Neural cell (in vitro differentiated cells): ENCODE data around the gene PLD3. TPM values are rescaled to one million over a fixed set of nuclear protein-coding genes. Genes with fewer than 3 reads are reported as not detected.

ENCODE experiments used
- H2AFZ ChIP-seq: fragments of 200-600, 300-800 bp; sonication (generic), shearing (Covaris generic); 2 replicates; pipeline ENCODE4 v1.6.0; 2014; ENCODE audit warnings: low read depth, mild to moderate bottlenecking, antibody characterized with exemption, low read length, moderate library complexity
- H3F3A ChIP-seq: fragments of 200-600 bp; shearing (Covaris generic); 2 replicates; pipeline ENCODE4 v1.6.1; 2016; ENCODE audit warnings: mild to moderate bottlenecking, moderate library complexity, mixed read lengths, antibody characterized with exemption, low read length; ENCODE audit not compliant: insufficient read depth, poor library complexity, severe bottlenecking
- H3K27ac ChIP-seq: fragments of 200-600, 300-800 bp; sonication (generic), shearing (Covaris generic); 2 replicates; pipeline ENCODE4 v1.5.1; 2014; ENCODE audit warnings: mild to moderate bottlenecking, low read length, moderate library complexity
- H3K27me3 ChIP-seq: fragments of 300-800, 200-600 bp; sonication (generic), shearing (Covaris generic); 2 replicates; pipeline ENCODE4 v1.6.0; 2014; ENCODE audit warnings: mild to moderate bottlenecking, low read depth, low read length, moderate library complexity; ENCODE audit not compliant: insufficient read depth
- H3K36me3 ChIP-seq: fragments of 300-800, 200-600 bp; sonication (generic), shearing (Covaris generic); 2 replicates; pipeline ENCODE4 v1.5.1; 2014; ENCODE audit warnings: mild to moderate bottlenecking, antibody characterized with exemption, low read length, moderate library complexity; ENCODE audit not compliant: insufficient read depth
- H3K4me2 ChIP-seq: fragments of 300-800, 200-600 bp; sonication (generic), shearing (Covaris generic); 2 replicates; pipeline ENCODE4 v1.6.0; 2014; ENCODE audit warnings: mild to moderate bottlenecking, low read length
- H3K4me3 ChIP-seq: fragments of 300-800, 200-600 bp; sonication (generic), shearing (Covaris generic); 2 replicates; pipeline ENCODE4 v1.5.1; 2014; ENCODE audit warnings: mild to moderate bottlenecking, low read length, moderate library complexity
- H3K79me2 ChIP-seq: fragments of 200-600 bp; shearing (Covaris generic); replicated peaks from 2 replicates; pipeline ENCODE4 v1.6.0; 2014; ENCODE audit warnings: mild to moderate bottlenecking, low read length, moderate library complexity; ENCODE audit not compliant: insufficient read depth
- H3K9ac ChIP-seq: fragments of 300-800, 200-600 bp; sonication (generic), shearing (Covaris generic); 2 replicates; pipeline ENCODE4 v1.6.1; 2016; ENCODE audit warnings: mild to moderate bottlenecking, low read length, mixed read lengths
- H3K9me2 ChIP-seq: fragments of 200-600 bp; shearing (Covaris generic); 2 replicates; pipeline ENCODE4 v1.6.1; 2016; ENCODE audit warnings: mild to moderate bottlenecking, low read length, mixed read lengths; ENCODE audit not compliant: insufficient read depth
- H3K9me3 ChIP-seq: fragments of 200-600, 300-800 bp; sonication (generic), shearing (Covaris generic); 2 replicates; pipeline ENCODE4 v1.6.1; 2016; ENCODE audit warnings: mild to moderate bottlenecking, mixed run types, low read length, moderate library complexity, mixed read lengths
- H4K20me1 ChIP-seq: fragments of 200-600 bp; shearing (Covaris generic); 2 replicates; pipeline ENCODE4 v1.6.1; 2016; ENCODE audit warnings: mild to moderate bottlenecking, mixed run types; ENCODE audit not compliant: insufficient read depth
- EP300 ChIP-seq: fragments of 450-650 bp; conservative IDR thresholded peaks from 2 replicates; pipeline ENCODE4 v1.6.1; 2014; ENCODE audit warnings: antibody characterized with exemption, mild to moderate bottlenecking, moderate library complexity; ENCODE audit not compliant: poor library complexity, severe bottlenecking
- EZH2 ChIP-seq: fragments of 200-600, 300-800 bp; shearing (Covaris generic), sonication (generic); IDR thresholded peaks from 2 replicates; pipeline ENCODE4 v1.6.1; 2014; ENCODE audit warnings: antibody characterized with exemption, low read length, borderline replicate concordance, mild to moderate bottlenecking; ENCODE audit not compliant: insufficient read depth, poor library complexity, severe bottlenecking
- MXI1 ChIP-seq: fragments of 450-650 bp; conservative IDR thresholded peaks from 2 replicates; pipeline ENCODE4 v1.6.1; 2014; ENCODE audit warnings: antibody characterized with exemption, mild to moderate bottlenecking; ENCODE audit not compliant: poor library complexity, severe bottlenecking
- POLR2AphosphoS5 ChIP-seq: IDR thresholded peaks from 2 replicates; pipeline ENCODE4 v1.6.1; 2012
- RAD21 ChIP-seq: fragments of 450-650 bp; conservative IDR thresholded peaks from 2 replicates; pipeline ENCODE4 v1.6.1; 2014; ENCODE audit warnings: antibody characterized with exemption, mild to moderate bottlenecking, moderate library complexity
- SMC3 ChIP-seq: fragments of 450-650 bp; conservative IDR thresholded peaks from 2 replicates; pipeline ENCODE4 v1.6.1; 2014; ENCODE audit warnings: antibody characterized with exemption, mild to moderate bottlenecking, moderate library complexity; ENCODE audit not compliant: poor library complexity
- TAF1 ChIP-seq: IDR thresholded peaks from 2 replicates; pipeline ENCODE4 v1.6.1; 2012; ENCODE audit warnings: low read depth
- polyA plus RNA-seq: library from polyadenylated mRNA; depleted of rRNA; stranded (reverse); fragments of >200 nt; gene quantifications from 2 replicates; pipeline ENCODE4 v1.2.3, GENCODE V29; 2014
- TF ChIP-seq, protein P1 (sequence below): fragments of 450-650 bp; IDR thresholded peaks from 2 replicates; pipeline ENCODE4 v1.5.1; 2014; ENCODE audit warnings: antibody characterized with exemption, mild to moderate bottlenecking, moderate library complexity; ENCODE audit not compliant: poor library complexity, severe bottlenecking
- TF ChIP-seq, protein P2 (sequence below): IDR thresholded peaks from 2 replicates; pipeline ENCODE4 v1.6.1; 2012; ENCODE audit warnings: borderline replicate concordance

PLD3 gene
- polyA plus RNA-seq, 1 donor from 2014 or later, result 426 TPM

DNA sequence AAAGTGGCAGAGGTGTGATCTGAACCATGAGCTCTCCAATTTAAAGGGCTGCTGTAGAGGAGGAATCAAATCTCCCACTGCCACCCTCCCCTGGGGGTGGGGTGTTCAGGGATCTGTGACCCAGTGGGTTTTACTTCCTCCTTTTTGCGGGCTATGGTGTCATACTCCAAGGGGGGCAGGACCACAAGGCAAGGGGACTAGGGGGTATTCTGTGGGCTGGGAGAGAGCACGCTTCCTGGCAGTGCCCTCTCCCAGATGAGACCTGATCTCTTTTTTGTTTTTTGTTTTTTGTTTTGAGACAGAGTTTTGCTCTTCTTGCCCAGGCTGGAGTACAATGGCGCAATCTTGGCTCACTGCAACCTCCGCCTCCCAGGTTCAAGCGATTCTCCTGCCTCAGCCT is 10.3 kb downstream of the PLD3 start:
- no peaks in the 10 kb centered on the region for H3K9me2 ChIP-seq
- no peak overlapping the region for H2AFZ ChIP-seq
- H3K27ac ChIP-seq, result no peak overlapping the region
- H3K4me3 ChIP-seq, result no peak overlapping the region
- H3F3A ChIP-seq, result no peaks in the 10 kb centered on the region
- no peaks in the 10 kb centered on the region for H3K9me3 ChIP-seq
- no peaks in the 10 kb centered on the region for H3K27me3 ChIP-seq
- no peaks in the 10 kb centered on the region for H3K36me3 ChIP-seq
- no peak overlapping the region for H3K9ac ChIP-seq
- H4K20me1 ChIP-seq, result no peaks in the 10 kb centered on the region
- peaks cover 4% of the 10 kb centered on the region for H3K79me2 ChIP-seq
- TF ChIP-seq POLR2AphosphoS5 (no peak), TAF1 (no peak), EP300 (no peak), MXI1 (no peak), SMC3 (no peak), EZH2 (no peak), RAD21 (no peak)
- TF ChIP-seq, protein P1, sequence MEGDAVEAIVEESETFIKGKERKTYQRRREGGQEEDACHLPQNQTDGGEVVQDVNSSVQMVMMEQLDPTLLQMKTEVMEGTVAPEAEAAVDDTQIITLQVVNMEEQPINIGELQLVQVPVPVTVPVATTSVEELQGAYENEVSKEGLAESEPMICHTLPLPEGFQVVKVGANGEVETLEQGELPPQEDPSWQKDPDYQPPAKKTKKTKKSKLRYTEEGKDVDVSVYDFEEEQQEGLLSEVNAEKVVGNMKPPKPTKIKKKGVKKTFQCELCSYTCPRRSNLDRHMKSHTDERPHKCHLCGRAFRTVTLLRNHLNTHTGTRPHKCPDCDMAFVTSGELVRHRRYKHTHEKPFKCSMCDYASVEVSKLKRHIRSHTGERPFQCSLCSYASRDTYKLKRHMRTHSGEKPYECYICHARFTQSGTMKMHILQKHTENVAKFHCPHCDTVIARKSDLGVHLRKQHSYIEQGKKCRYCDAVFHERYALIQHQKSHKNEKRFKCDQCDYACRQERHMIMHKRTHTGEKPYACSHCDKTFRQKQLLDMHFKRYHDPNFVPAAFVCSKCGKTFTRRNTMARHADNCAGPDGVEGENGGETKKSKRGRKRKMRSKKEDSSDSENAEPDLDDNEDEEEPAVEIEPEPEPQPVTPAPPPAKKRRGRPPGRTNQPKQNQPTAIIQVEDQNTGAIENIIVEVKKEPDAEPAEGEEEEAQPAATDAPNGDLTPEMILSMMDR, result no peak
- TF ChIP-seq, protein P2, sequence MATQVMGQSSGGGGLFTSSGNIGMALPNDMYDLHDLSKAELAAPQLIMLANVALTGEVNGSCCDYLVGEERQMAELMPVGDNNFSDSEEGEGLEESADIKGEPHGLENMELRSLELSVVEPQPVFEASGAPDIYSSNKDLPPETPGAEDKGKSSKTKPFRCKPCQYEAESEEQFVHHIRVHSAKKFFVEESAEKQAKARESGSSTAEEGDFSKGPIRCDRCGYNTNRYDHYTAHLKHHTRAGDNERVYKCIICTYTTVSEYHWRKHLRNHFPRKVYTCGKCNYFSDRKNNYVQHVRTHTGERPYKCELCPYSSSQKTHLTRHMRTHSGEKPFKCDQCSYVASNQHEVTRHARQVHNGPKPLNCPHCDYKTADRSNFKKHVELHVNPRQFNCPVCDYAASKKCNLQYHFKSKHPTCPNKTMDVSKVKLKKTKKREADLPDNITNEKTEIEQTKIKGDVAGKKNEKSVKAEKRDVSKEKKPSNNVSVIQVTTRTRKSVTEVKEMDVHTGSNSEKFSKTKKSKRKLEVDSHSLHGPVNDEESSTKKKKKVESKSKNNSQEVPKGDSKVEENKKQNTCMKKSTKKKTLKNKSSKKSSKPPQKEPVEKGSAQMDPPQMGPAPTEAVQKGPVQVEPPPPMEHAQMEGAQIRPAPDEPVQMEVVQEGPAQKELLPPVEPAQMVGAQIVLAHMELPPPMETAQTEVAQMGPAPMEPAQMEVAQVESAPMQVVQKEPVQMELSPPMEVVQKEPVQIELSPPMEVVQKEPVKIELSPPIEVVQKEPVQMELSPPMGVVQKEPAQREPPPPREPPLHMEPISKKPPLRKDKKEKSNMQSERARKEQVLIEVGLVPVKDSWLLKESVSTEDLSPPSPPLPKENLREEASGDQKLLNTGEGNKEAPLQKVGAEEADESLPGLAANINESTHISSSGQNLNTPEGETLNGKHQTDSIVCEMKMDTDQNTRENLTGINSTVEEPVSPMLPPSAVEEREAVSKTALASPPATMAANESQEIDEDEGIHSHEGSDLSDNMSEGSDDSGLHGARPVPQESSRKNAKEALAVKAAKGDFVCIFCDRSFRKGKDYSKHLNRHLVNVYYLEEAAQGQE, result no peak
- no peak overlapping the region for H3K4me2 ChIP-seq

DNA sequence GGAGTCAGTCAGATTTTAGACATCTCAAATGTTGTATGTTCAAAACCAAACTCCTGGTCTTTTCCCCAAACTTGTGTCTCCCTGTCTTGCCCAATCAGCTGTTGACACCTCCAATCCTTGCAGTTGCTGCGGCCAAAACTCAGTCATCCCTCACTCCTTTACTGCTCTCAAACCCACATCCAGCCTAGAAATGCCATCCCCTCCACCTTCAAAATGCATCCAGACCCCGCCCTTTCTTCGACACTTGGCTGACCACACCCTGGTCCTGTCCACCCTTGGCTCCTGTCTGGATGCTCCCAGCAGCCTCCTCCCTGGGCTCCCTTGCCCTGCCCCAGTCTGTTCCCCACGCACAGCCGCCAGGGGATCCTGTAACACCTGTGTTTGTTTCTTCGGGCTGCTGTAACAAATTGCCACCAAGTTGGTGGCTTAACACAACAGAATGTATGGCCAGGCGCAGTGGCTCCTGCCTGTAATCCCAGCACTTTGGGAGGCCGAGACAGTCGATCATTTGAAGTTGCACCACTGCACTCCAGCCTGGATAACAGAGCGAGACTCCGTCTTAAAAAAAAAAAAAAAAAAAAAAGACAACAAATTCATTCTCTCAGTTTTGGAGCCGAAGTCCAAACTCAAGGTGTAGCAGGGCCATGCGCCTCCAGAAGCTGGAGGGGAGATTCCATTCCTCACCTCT is 11.7 kb downstream of the PLD3 start:
- Histone ChIP-seq H4K20me1 (no peaks in the 10 kb centered on the region), H3K4me2 (no peak overlapping the region), H3K9me3 (no peaks in the 10 kb centered on the region), H3F3A (no peaks in the 10 kb centered on the region), H3K9ac (no peak overlapping the region), H3K27ac (no peak overlapping the region), H2AFZ (no peak overlapping the region), H3K36me3 (no peaks in the 10 kb centered on the region), H3K9me2 (no peaks in the 10 kb centered on the region), H3K27me3 (no peaks in the 10 kb centered on the region), H3K79me2 (peaks cover 7% of the 10 kb centered on the region), H3K4me3 (no peak overlapping the region)
- TF ChIP-seq MXI1, result no peak
- TF ChIP-seq POLR2AphosphoS5, result no peak
- TF ChIP-seq, protein P1, result no peak
- no peak for TF ChIP-seq SMC3
- TF ChIP-seq EP300, result no peak
- TF ChIP-seq TAF1, result no peak
- no peak for TF ChIP-seq EZH2
- TF ChIP-seq, protein P2, result no peak
- TF ChIP-seq RAD21, result no peak
